GM12875 (cell line): ENCODE data around the gene MARCHF10.

Experiments
- H3K4me3 ChIP-seq: one replicate; pipeline ENCODE4 v1.5.1; 2011; ENCODE audit warnings: low read depth, low read length, control low read depth
- TF ChIP-seq, protein P1 (sequence below): IDR thresholded peaks from 2 replicates; pipeline ENCODE4 v1.5.1; 2011; ENCODE audit warnings: low read depth, mild to moderate bottlenecking, control low read depth, inconsistent platforms, low read length, moderate library complexity, borderline replicate concordance; ENCODE audit not compliant: insufficient read depth

Gene MARCHF10

DNA sequence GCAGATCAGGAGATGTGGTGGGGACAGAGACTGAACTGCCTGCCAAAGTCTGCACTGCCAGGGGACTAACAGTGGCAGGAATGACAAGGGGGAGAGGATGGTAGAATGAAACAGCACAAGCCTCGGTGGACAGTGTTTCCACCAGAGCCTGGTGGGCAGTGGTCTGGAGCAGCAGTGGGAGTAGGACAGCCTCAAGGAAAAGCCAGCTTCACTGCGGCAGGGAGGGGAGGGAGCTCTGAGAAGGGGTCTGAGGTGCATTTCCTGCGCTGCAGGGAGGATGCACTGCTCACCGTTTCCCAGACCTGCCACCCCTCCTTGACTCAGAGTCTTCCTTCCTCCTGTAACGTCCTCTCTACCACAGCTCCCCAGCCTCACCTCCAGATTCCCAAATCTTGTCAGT lies 33.8 kb downstream of the MARCHF10 start:
- TF ChIP-seq, protein P1, sequence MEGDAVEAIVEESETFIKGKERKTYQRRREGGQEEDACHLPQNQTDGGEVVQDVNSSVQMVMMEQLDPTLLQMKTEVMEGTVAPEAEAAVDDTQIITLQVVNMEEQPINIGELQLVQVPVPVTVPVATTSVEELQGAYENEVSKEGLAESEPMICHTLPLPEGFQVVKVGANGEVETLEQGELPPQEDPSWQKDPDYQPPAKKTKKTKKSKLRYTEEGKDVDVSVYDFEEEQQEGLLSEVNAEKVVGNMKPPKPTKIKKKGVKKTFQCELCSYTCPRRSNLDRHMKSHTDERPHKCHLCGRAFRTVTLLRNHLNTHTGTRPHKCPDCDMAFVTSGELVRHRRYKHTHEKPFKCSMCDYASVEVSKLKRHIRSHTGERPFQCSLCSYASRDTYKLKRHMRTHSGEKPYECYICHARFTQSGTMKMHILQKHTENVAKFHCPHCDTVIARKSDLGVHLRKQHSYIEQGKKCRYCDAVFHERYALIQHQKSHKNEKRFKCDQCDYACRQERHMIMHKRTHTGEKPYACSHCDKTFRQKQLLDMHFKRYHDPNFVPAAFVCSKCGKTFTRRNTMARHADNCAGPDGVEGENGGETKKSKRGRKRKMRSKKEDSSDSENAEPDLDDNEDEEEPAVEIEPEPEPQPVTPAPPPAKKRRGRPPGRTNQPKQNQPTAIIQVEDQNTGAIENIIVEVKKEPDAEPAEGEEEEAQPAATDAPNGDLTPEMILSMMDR, result no peak

DNA sequence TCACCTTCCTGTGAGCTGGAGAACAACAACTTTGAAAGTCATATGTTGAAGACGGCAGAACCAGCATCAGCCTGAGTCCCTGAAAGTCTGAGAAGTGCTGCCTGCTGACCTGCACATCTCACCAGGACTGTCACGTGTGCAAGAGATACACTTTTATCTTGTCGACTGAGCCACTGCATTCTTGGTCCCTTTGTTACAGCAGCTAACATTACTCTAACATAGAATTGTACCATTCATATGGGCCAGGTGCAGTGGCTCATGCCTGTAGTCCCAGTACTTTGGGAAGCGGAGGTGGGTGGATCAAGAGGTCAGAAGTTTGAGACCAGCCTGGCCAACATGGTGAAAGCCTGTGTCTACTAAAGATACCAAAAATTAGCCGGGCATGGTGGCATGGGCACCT lies 40.1 kb downstream of the MARCHF10 start:
- H3K4me3 ChIP-seq, result no peak overlapping the region
- TF ChIP-seq, protein P1, result no peak

More for the DNA sequence above, 33.8 kb downstream of the MARCHF10 start:
- H3K4me3 ChIP-seq, result no peak overlapping the region

DNA sequence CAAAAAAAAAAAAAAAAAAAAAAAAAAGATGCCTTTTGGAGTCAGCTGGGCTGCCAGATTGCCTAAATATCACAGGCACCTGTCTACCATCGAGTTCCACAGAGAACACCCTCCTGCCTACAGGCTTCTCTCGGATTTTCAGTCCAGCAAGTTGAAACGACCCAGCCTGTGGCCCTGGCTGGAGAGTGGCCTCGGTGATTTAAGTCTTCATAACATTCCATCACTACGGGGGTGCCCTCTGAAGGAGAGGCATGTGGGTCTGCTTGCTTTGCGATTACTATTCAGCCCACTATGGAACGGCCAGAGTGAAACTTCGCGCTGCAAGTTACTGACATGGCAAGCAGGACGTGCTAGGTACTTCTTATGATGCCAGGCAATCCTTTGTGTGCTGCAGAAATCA lies 42.8 kb downstream of the MARCHF10 start:
- TF ChIP-seq, protein P1, result no peak
- no peak overlapping the region for H3K4me3 ChIP-seq

DNA sequence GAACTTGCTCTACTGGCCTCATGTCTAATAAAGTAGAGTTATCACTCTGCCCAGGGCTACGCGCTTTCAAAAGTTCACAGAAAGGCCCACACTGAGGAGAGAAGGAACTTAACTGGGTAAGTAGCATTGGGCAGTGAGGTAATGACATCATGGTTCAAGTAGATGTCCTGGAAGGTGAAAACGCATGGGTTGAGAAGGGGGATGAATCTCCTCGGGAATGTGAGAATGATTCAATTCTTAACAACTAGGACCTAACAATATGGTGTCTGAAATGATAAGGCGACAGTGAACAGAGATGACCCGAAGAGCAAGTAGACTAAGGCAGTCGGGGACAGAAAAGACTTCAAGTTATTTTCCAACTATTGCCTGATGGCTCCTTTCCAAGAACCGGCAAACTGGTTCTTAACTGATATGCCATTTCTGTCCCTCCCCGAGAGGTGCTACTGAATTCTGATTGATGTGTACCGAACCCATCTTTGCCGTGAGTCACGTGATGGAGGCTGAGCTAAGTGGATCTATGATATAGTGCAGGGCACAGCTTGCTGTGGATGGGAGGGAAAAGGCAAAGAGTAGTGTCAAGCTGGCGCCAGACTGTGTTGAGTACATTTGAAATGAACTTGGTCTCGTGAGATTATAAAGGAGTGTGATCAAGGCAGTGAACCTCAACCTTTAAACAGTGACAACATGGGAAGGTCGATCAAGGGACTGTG lies 44.1 kb downstream of the MARCHF10 start:
- H3K4me3 ChIP-seq, result no peak overlapping the region
- TF ChIP-seq, protein P1, result no peak

DNA sequence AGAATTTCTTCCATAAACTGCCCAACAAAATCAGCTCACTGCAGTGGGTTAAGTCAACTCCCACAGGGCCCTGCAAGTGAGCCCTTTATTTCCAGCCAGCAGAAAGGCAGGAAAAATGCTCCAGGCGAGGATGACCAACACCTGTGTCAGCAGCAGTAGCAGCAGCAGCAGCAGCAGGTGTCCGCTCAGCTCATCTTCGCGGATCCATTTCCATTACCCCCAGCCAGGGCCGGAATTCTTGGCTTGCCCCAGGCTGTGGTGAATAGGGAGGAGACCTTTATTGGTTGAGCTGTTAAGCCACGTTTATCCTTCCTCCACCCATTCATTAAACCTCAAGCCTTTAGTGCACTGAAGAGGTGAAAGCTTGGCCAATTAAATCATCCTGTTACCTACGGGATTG lies 46.2 kb downstream of the MARCHF10 start:
- TF ChIP-seq, protein P1, result no peak
- no peak overlapping the region for H3K4me3 ChIP-seq

DNA sequence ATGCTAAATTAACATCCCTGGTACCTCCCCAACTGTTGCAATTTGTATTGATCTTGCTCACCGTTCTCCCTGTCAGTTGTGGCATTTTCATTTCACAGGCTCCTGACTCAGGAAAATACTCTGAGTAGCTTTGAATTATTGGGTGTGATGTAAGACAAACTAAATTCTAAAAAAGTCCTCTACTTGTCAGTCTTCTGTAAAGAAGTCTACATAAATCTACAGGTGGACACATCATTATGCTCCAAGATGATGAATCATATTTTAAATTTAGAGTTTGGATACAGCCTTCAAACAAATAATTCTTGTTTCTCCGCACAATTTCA lies 47.2 kb downstream of the MARCHF10 start:
- TF ChIP-seq, protein P1, result no peak
- H3K4me3 ChIP-seq, result no peak overlapping the region
